SK-N-SH treated with all-trans-retinoic acid at 6 μM for 48 hours (cell line): ENCODE measurements around the gene DAAM2.

Experiments
- ARNTL ChIP-seq: fragments of 450-650 bp; formaldehyde crosslinking; IDR thresholded peaks from 2 replicates; pipeline ENCODE4 v1.5.0; 2020; ENCODE audit warnings: low read depth, mild to moderate bottlenecking, moderate library complexity, borderline replicate concordance
- ZC3H10 ChIP-seq: fragments of 250-450 bp; sonication (Bioruptor Pico); IDR thresholded peaks from 2 replicates; pipeline ENCODE4 v1.5.1; 2021; ENCODE audit warnings: mild to moderate bottlenecking, moderate library complexity

- TF ChIP-seq ARNTL (no peak), ZC3H10 (no peak)
Measured at GRCh38 chr6:39887692-39888450, 95.7 kb downstream of the DAAM2 start.
